ENCODE data around the gene PRKACB. TPM values are rescaled to one million over a fixed set of nuclear protein-coding genes. Genes with fewer than 3 reads are reported as not detected.

PRKACB gene
- total RNA-seq, 2 experiments from 2014 or later: 49.7 to 52.4 TPM

- DNase-seq (no peak), ATAC-seq (ENCODE audit: poor library complexity) (no peak)
- POLR2A ChIA-PET: no interaction called here
- Mint-ChIP-seq H3K27ac (no peak overlapping the region), H3K4me1 (ENCODE audit: low read depth) (peaks cover 6% of the 10 kb centered on the region), H3K4me3 (no peak overlapping the region), H3K36me3 (ENCODE audit: low read depth) (no peaks in the 10 kb centered on the region), H3K27me3 (no peaks in the 10 kb centered on the region), H3K9me3 (no peaks in the 10 kb centered on the region)
- Histone ChIP-seq H3K4me1 (ENCODE audit: insufficient read depth, low read length) (peaks cover under 1% of the 10 kb centered on the region), H3K36me3 (ENCODE audit: insufficient read depth, low read length) (no peaks in the 10 kb centered on the region), H3K4me3 (ENCODE audit: low read length) (no peak overlapping the region), H3K27ac (ENCODE audit: low read depth in 1 of 2, low read length in 2 of 2) (no peak overlapping the region), H3K27me3 (ENCODE audit: control insufficient read depth in 1 of 2, insufficient read depth in 2 of 2, low read length in 2 of 2) (no peaks in the 10 kb centered on the region), H3K9me3 (ENCODE audit: control insufficient read depth in 1 of 2, insufficient read depth in 1 of 2, low read length in 2 of 2) (no peaks in the 10 kb centered on the region)
- TF ChIP-seq CTCF (IDR thresholded peaks at IDR 0.05): no peak
- CTCF ChIA-PET: no interaction called here
- intact Hi-C loops (cut with DNase I, micrococcal nuclease): no loop called here
Observed at GRCh38 chr1:84265867-84266266, 121.8 kb downstream of the PRKACB start.

- ATAC-seq (ENCODE audit: poor library complexity) (no peak), DNase-seq (no peak)
- Mint-ChIP-seq H3K27ac (no peak overlapping the region), H3K4me1 (ENCODE audit: low read depth) (peaks cover 15% of the 10 kb centered on the region), H3K27me3 (no peaks in the 10 kb centered on the region), H3K9me3 (no peaks in the 10 kb centered on the region), H3K4me3 (no peak overlapping the region), H3K36me3 (ENCODE audit: low read depth) (no peaks in the 10 kb centered on the region)
- Histone ChIP-seq H3K9me3 (ENCODE audit: control insufficient read depth in 1 of 2, insufficient read depth in 1 of 2, low read length in 2 of 2) (no peaks in the 10 kb centered on the region), H3K4me3 (ENCODE audit: low read length) (no peak overlapping the region), H3K27ac (ENCODE audit: low read depth in 1 of 2, low read length in 2 of 2) (no peak overlapping the region), H3K27me3 (ENCODE audit: control insufficient read depth in 1 of 2, insufficient read depth in 2 of 2, low read length in 2 of 2) (no peaks in the 10 kb centered on the region), H3K4me1 (ENCODE audit: insufficient read depth, low read length) (peaks cover 10% of the 10 kb centered on the region), H3K36me3 (ENCODE audit: insufficient read depth, low read length) (no peaks in the 10 kb centered on the region)
- TF ChIP-seq CTCF (IDR thresholded peaks at IDR 0.05): no peak
- CTCF ChIA-PET: no interaction called here
- intact Hi-C loops (cut with DNase I, micrococcal nuclease): no loop called here
- POLR2A ChIA-PET: no interaction called here
Observed at GRCh38 chr1:84266748-84267147, 122.7 kb downstream of the PRKACB start.

- Histone ChIP-seq H3K9me3 (ENCODE audit: control insufficient read depth in 1 of 2, insufficient read depth in 1 of 2, low read length in 2 of 2) (no peaks in the 10 kb centered on the region), H3K4me1 (ENCODE audit: insufficient read depth, low read length) (peaks cover 12% of the 10 kb centered on the region), H3K36me3 (ENCODE audit: insufficient read depth, low read length) (no peaks in the 10 kb centered on the region), H3K27ac (ENCODE audit: low read depth in 1 of 2, low read length in 2 of 2) (no peak overlapping the region), H3K4me3 (ENCODE audit: low read length) (no peak overlapping the region), H3K27me3 (ENCODE audit: control insufficient read depth in 1 of 2, insufficient read depth in 2 of 2, low read length in 2 of 2) (no peaks in the 10 kb centered on the region)
- Mint-ChIP-seq H3K4me3 (no peak overlapping the region), H3K9me3 (no peaks in the 10 kb centered on the region), H3K4me1 (ENCODE audit: low read depth) (peaks cover 16% of the 10 kb centered on the region), H3K36me3 (ENCODE audit: low read depth) (no peaks in the 10 kb centered on the region), H3K27me3 (no peaks in the 10 kb centered on the region), H3K27ac (no peak overlapping the region)
- intact Hi-C loops (cut with DNase I, micrococcal nuclease): no loop called here
- ChIA-PET CTCF (no interaction called here), POLR2A (no interaction called here)
- DNase-seq (no peak), ATAC-seq (ENCODE audit: poor library complexity) (no peak)
- TF ChIP-seq CTCF (IDR thresholded peaks at IDR 0.05): no peak
Observed at GRCh38 chr1:84267476-84267875, 123.4 kb downstream of the PRKACB start.

Measured in CD4-positive, alpha-beta T cell (primary cell).